H1 (cell line): ENCODE measurements around the gene TDRD15. TPM values are rescaled to one million over a fixed set of nuclear protein-coding genes. Genes with fewer than 3 reads are reported as not detected.

Source experiments
- polyA plus RNA-seq, 7 experiments: library from polyadenylated mRNA; depleted of rRNA in 3 of 7; stranded (reverse) in 5 of 7; unstranded in 2 of 7; fragments of >200 nt in 5 of 7; fragments of 200-250 nt in 2 of 7; gene quantifications; 1 replicate in 5 of 7; 2 replicates in 1 of 7; 4 replicates in 1 of 7; pipeline versions ENCODE4 v1.2.1 to v1.2.3, GENCODE V29; 2011 to 2013; ENCODE audit warnings: missing spikeins in 2 of 7, mixed read lengths in 2 of 7
- total RNA-seq: library from RNA; stranded (reverse); fragmentation: NEBNext Ultra II Directional; extraction: Animal tissue kit (Norgen Biotek cat#: 25700); gene quantifications from 2 replicates; pipeline ENCODE4 v1.2.1, GENCODE V29; 2021
- TF ChIP-seq, protein P1 (sequence below), 3 experiments: IDR thresholded peaks; 1 replicate in 2 of 3; 2 replicates in 1 of 3; pipeline versions ENCODE4 v1.5.1 to v1.6.1; 2011; ENCODE audit warnings: low read length in 3 of 3, mild to moderate bottlenecking in 3 of 3, inconsistent platforms in 2 of 3, low read depth in 1 of 3, moderate library complexity in 1 of 3; ENCODE audit not compliant: insufficient read depth in 1 of 3; ENCODE audit errors: control extremely low read depth in 1 of 3

The TDRD15 gene
- total and polyA plus RNA-seq, 2 of the 8 experiments (the other 6 are each of a cell fraction or from before 2014, with no cell fraction given) = not detected

DNA sequence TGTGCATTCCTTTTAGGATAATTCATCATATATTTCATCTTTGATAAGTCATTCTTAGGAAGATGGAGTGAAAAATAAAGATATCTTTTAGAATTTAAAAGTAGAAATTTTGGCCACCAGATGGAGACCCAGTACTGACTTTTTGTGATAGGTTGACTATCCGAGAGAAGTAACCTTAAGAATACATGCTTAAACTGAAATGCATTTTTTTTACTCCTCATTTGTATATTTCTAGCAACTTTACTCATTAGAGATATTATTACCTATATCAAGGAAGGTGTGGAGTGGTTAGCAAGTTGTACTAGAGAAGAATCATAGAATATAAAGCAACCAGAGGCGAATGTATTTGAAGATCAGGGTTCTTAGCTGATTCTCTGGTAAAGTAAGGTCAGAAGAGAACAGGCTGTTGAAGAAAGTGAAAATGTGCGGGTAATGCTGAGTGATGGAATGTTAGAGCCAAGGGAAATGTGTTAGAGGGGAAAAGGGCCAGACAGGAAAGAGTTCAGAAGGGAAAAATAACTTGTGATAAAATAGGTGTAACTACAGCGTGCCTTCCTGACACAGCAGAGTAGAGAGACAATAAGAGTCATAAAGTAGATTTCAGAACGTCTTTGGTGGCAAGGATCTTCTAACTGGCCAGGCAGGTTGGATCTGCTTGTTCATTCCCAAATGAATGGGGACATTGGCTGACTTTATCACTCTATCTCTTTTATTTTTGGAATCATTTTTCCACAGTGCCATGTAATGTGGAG lies 52.3 kb downstream of the TDRD15 start (continued):
- TF ChIP-seq, protein P1, sequence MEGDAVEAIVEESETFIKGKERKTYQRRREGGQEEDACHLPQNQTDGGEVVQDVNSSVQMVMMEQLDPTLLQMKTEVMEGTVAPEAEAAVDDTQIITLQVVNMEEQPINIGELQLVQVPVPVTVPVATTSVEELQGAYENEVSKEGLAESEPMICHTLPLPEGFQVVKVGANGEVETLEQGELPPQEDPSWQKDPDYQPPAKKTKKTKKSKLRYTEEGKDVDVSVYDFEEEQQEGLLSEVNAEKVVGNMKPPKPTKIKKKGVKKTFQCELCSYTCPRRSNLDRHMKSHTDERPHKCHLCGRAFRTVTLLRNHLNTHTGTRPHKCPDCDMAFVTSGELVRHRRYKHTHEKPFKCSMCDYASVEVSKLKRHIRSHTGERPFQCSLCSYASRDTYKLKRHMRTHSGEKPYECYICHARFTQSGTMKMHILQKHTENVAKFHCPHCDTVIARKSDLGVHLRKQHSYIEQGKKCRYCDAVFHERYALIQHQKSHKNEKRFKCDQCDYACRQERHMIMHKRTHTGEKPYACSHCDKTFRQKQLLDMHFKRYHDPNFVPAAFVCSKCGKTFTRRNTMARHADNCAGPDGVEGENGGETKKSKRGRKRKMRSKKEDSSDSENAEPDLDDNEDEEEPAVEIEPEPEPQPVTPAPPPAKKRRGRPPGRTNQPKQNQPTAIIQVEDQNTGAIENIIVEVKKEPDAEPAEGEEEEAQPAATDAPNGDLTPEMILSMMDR (IDR thresholded peaks at IDR 0.05; ENCODE audit: control extremely low read depth in 1 of 3, insufficient read depth in 1 of 3, low read depth in 1 of 3, low read length in 3 of 3) = peak in 2 of 3 experiments; percentile 3 to 6; a peak in 2 of 4 replicates
